Neural cell (in vitro differentiated cells): ENCODE data around the gene PARP12. TPM values are rescaled to one million over a fixed set of nuclear protein-coding genes. Genes with fewer than 3 reads are reported as not detected.

Experiments used
- H2AFZ ChIP-seq: fragments of 200-600, 300-800 bp; sonication (generic), shearing (Covaris generic); 2 replicates; pipeline ENCODE4 v1.6.0; 2014; ENCODE audit warnings: low read depth, mild to moderate bottlenecking, antibody characterized with exemption, low read length, moderate library complexity
- H3F3A ChIP-seq: fragments of 200-600 bp; shearing (Covaris generic); 2 replicates; pipeline ENCODE4 v1.6.1; 2016; ENCODE audit warnings: mild to moderate bottlenecking, moderate library complexity, mixed read lengths, antibody characterized with exemption, low read length; ENCODE audit not compliant: insufficient read depth, poor library complexity, severe bottlenecking
- H3K27ac ChIP-seq: fragments of 200-600, 300-800 bp; sonication (generic), shearing (Covaris generic); 2 replicates; pipeline ENCODE4 v1.5.1; 2014; ENCODE audit warnings: mild to moderate bottlenecking, low read length, moderate library complexity
- H3K27me3 ChIP-seq: fragments of 300-800, 200-600 bp; sonication (generic), shearing (Covaris generic); 2 replicates; pipeline ENCODE4 v1.6.0; 2014; ENCODE audit warnings: mild to moderate bottlenecking, low read depth, low read length, moderate library complexity; ENCODE audit not compliant: insufficient read depth
- H3K36me3 ChIP-seq: fragments of 300-800, 200-600 bp; sonication (generic), shearing (Covaris generic); 2 replicates; pipeline ENCODE4 v1.5.1; 2014; ENCODE audit warnings: mild to moderate bottlenecking, antibody characterized with exemption, low read length, moderate library complexity; ENCODE audit not compliant: insufficient read depth
- H3K4me2 ChIP-seq: fragments of 300-800, 200-600 bp; sonication (generic), shearing (Covaris generic); 2 replicates; pipeline ENCODE4 v1.6.0; 2014; ENCODE audit warnings: mild to moderate bottlenecking, low read length
- H3K4me3 ChIP-seq: fragments of 300-800, 200-600 bp; sonication (generic), shearing (Covaris generic); 2 replicates; pipeline ENCODE4 v1.5.1; 2014; ENCODE audit warnings: mild to moderate bottlenecking, low read length, moderate library complexity
- H3K79me2 ChIP-seq: fragments of 200-600 bp; shearing (Covaris generic); replicated peaks from 2 replicates; pipeline ENCODE4 v1.6.0; 2014; ENCODE audit warnings: mild to moderate bottlenecking, low read length, moderate library complexity; ENCODE audit not compliant: insufficient read depth
- H3K9ac ChIP-seq: fragments of 300-800, 200-600 bp; sonication (generic), shearing (Covaris generic); 2 replicates; pipeline ENCODE4 v1.6.1; 2016; ENCODE audit warnings: mild to moderate bottlenecking, low read length, mixed read lengths
- H3K9me2 ChIP-seq: fragments of 200-600 bp; shearing (Covaris generic); 2 replicates; pipeline ENCODE4 v1.6.1; 2016; ENCODE audit warnings: mild to moderate bottlenecking, low read length, mixed read lengths; ENCODE audit not compliant: insufficient read depth
- H3K9me3 ChIP-seq: fragments of 200-600, 300-800 bp; sonication (generic), shearing (Covaris generic); 2 replicates; pipeline ENCODE4 v1.6.1; 2016; ENCODE audit warnings: mild to moderate bottlenecking, mixed run types, low read length, moderate library complexity, mixed read lengths
- H4K20me1 ChIP-seq: fragments of 200-600 bp; shearing (Covaris generic); 2 replicates; pipeline ENCODE4 v1.6.1; 2016; ENCODE audit warnings: mild to moderate bottlenecking, mixed run types; ENCODE audit not compliant: insufficient read depth
- EP300 ChIP-seq: fragments of 450-650 bp; conservative IDR thresholded peaks from 2 replicates; pipeline ENCODE4 v1.6.1; 2014; ENCODE audit warnings: antibody characterized with exemption, mild to moderate bottlenecking, moderate library complexity; ENCODE audit not compliant: poor library complexity, severe bottlenecking
- EZH2 ChIP-seq: fragments of 200-600, 300-800 bp; shearing (Covaris generic), sonication (generic); IDR thresholded peaks from 2 replicates; pipeline ENCODE4 v1.6.1; 2014; ENCODE audit warnings: antibody characterized with exemption, low read length, borderline replicate concordance, mild to moderate bottlenecking; ENCODE audit not compliant: insufficient read depth, poor library complexity, severe bottlenecking
- MXI1 ChIP-seq: fragments of 450-650 bp; conservative IDR thresholded peaks from 2 replicates; pipeline ENCODE4 v1.6.1; 2014; ENCODE audit warnings: antibody characterized with exemption, mild to moderate bottlenecking; ENCODE audit not compliant: poor library complexity, severe bottlenecking
- POLR2AphosphoS5 ChIP-seq: IDR thresholded peaks from 2 replicates; pipeline ENCODE4 v1.6.1; 2012
- RAD21 ChIP-seq: fragments of 450-650 bp; conservative IDR thresholded peaks from 2 replicates; pipeline ENCODE4 v1.6.1; 2014; ENCODE audit warnings: antibody characterized with exemption, mild to moderate bottlenecking, moderate library complexity
- SMC3 ChIP-seq: fragments of 450-650 bp; conservative IDR thresholded peaks from 2 replicates; pipeline ENCODE4 v1.6.1; 2014; ENCODE audit warnings: antibody characterized with exemption, mild to moderate bottlenecking, moderate library complexity; ENCODE audit not compliant: poor library complexity
- TAF1 ChIP-seq: IDR thresholded peaks from 2 replicates; pipeline ENCODE4 v1.6.1; 2012; ENCODE audit warnings: low read depth
- polyA plus RNA-seq: library from polyadenylated mRNA; depleted of rRNA; stranded (reverse); fragments of >200 nt; gene quantifications from 2 replicates; pipeline ENCODE4 v1.2.3, GENCODE V29; 2014
- TF ChIP-seq, protein P1 (sequence below): fragments of 450-650 bp; IDR thresholded peaks from 2 replicates; pipeline ENCODE4 v1.5.1; 2014; ENCODE audit warnings: antibody characterized with exemption, mild to moderate bottlenecking, moderate library complexity; ENCODE audit not compliant: poor library complexity, severe bottlenecking
- TF ChIP-seq, protein P2 (sequence below): IDR thresholded peaks from 2 replicates; pipeline ENCODE4 v1.6.1; 2012; ENCODE audit warnings: borderline replicate concordance

The PARP12 gene
- polyA plus RNA-seq, 1 donor from 2014 or later: not detected

DNA sequence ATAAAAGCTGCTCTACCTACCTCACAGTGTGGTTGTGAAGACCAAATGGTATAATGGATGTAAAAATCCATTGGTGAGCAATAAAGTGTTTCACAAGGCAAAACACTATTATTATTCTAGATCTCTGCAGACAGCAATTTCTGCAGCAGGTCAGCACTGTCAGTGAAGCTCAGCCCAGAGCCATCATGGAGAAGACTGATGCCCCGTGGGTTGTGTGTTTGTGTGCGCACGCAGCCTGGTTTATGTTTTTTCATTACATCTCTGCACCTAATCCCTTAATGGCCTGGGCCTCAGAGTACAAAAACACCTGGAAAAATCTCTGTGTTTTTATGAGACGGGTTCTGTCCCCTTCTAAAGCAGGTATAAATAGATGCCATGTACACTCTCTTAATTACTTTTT, 64.2 kb downstream of the PARP12 start:
- Histone ChIP-seq H3K79me2 (no peaks in the 10 kb centered on the region), H3K27ac (no peak overlapping the region), H3K4me3 (no peak overlapping the region), H4K20me1 (no peaks in the 10 kb centered on the region), H3K9me2 (no peaks in the 10 kb centered on the region), H3K4me2 (no peak overlapping the region), H3K36me3 (no peaks in the 10 kb centered on the region), H3K27me3 (no peaks in the 10 kb centered on the region), H3K9ac (no peak overlapping the region), H3F3A (no peaks in the 10 kb centered on the region), H2AFZ (no peak overlapping the region), H3K9me3 (no peaks in the 10 kb centered on the region)
- TF ChIP-seq, protein P1, sequence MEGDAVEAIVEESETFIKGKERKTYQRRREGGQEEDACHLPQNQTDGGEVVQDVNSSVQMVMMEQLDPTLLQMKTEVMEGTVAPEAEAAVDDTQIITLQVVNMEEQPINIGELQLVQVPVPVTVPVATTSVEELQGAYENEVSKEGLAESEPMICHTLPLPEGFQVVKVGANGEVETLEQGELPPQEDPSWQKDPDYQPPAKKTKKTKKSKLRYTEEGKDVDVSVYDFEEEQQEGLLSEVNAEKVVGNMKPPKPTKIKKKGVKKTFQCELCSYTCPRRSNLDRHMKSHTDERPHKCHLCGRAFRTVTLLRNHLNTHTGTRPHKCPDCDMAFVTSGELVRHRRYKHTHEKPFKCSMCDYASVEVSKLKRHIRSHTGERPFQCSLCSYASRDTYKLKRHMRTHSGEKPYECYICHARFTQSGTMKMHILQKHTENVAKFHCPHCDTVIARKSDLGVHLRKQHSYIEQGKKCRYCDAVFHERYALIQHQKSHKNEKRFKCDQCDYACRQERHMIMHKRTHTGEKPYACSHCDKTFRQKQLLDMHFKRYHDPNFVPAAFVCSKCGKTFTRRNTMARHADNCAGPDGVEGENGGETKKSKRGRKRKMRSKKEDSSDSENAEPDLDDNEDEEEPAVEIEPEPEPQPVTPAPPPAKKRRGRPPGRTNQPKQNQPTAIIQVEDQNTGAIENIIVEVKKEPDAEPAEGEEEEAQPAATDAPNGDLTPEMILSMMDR: no peak
- no peak for TF ChIP-seq EP300
- TF ChIP-seq TAF1: no peak
- no peak for TF ChIP-seq EZH2
- TF ChIP-seq, protein P2, sequence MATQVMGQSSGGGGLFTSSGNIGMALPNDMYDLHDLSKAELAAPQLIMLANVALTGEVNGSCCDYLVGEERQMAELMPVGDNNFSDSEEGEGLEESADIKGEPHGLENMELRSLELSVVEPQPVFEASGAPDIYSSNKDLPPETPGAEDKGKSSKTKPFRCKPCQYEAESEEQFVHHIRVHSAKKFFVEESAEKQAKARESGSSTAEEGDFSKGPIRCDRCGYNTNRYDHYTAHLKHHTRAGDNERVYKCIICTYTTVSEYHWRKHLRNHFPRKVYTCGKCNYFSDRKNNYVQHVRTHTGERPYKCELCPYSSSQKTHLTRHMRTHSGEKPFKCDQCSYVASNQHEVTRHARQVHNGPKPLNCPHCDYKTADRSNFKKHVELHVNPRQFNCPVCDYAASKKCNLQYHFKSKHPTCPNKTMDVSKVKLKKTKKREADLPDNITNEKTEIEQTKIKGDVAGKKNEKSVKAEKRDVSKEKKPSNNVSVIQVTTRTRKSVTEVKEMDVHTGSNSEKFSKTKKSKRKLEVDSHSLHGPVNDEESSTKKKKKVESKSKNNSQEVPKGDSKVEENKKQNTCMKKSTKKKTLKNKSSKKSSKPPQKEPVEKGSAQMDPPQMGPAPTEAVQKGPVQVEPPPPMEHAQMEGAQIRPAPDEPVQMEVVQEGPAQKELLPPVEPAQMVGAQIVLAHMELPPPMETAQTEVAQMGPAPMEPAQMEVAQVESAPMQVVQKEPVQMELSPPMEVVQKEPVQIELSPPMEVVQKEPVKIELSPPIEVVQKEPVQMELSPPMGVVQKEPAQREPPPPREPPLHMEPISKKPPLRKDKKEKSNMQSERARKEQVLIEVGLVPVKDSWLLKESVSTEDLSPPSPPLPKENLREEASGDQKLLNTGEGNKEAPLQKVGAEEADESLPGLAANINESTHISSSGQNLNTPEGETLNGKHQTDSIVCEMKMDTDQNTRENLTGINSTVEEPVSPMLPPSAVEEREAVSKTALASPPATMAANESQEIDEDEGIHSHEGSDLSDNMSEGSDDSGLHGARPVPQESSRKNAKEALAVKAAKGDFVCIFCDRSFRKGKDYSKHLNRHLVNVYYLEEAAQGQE: no peak
- no peak for TF ChIP-seq RAD21
- TF ChIP-seq MXI1: no peak
- no peak for TF ChIP-seq POLR2AphosphoS5
- TF ChIP-seq SMC3: no peak

DNA sequence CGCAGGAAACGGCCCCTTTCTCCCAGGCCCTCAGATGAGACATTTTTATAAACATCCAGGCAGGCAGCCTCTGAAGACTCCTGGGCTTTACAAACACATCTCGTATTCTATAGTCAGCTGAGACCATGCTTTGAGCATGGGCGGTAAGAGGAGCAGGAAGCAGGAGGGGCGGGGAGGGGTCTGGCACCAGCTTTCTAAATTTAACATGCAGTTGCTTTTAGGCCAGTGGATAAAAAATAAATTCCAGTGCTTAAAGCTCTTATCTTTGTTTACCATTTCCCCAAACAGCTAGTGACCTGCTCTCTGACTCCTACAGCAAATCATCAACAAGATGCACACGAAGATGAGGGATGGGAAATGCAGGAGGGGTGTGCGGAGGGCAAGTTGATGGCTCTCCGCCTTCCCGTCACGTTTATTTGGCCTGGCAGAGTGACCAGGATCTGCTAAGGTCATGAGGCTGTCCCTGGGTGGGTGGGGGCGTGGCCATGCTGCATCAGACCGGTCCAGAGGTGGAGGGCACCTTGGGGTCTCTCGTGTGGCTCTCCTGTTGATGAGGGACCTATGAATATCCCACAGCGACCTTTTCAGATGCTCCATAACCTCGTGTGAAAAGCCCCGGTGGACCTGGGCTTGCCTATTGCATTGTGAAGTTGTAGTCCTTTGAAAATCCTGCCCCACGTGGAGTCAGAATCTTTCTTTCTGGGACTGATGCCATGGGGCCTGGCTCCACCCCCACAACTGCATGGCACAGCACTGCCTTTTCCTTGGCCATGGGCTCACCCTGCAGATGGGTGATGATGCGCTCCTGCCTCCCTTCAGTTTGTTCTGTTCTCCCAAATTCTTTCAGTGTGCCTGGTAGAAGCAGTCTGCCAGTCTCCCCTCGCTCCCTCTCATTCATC, 67.5 kb downstream of the PARP12 start:
- no peak overlapping the region for H3K27ac ChIP-seq
- no peaks in the 10 kb centered on the region for H3K36me3 ChIP-seq
- no peak for TF ChIP-seq MXI1
- no peak for TF ChIP-seq SMC3
- TF ChIP-seq EP300: no peak
- TF ChIP-seq, protein P2: no peak
- H3K4me2 ChIP-seq: no peak overlapping the region
- H3K9me2 ChIP-seq: no peaks in the 10 kb centered on the region
- no peak overlapping the region for H2AFZ ChIP-seq
- no peak overlapping the region for H3K9ac ChIP-seq
- H3K27me3 ChIP-seq: no peaks in the 10 kb centered on the region
- no peaks in the 10 kb centered on the region for H4K20me1 ChIP-seq
- H3K79me2 ChIP-seq: no peaks in the 10 kb centered on the region
- H3K4me3 ChIP-seq: no peak overlapping the region
- H3F3A ChIP-seq: no peaks in the 10 kb centered on the region
- H3K9me3 ChIP-seq: no peaks in the 10 kb centered on the region
